ENCODE results near the gene PDHA2. TPM values are rescaled to one million over a fixed set of nuclear protein-coding genes. Genes with fewer than 3 reads are reported as not detected.

Gene PDHA2
- not detected in 2 replicates for total RNA-seq

DNA sequence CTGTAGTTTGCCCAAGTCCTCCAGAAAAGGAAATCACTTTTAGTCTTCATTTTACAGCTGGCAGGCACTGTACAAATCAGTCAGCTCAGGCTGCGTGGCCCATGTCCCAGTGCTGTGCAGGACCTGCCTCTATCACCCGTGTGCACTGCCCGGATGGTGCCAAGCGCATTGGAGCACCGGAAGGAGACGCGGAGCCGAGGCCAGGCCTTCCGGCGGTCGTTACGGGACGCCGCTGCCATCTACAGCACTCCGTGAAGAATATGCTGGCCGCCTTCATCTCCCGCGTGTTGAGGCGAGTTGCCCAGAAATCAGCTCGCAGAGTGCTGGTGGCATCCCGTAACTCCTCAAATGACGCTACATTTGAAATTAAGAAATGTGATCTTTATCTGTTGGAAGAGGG, at the start of gene PDHA2:
Gene PDHA2, plus strand, starts transcription at position 203 of the 400 bp plus-strand sequence. Its CDS starts 58 bp downstream, at position 261.

Measured in cardiac atrium fibroblast (primary cell).